Tibial artery (tissue), 4 donors: Measurements from ENCODE around the gene SLCO3A1.

Source experiments
- DNase-seq, 2 donors: peaks; one replicate each; pipeline ENCODE4 v3.0.0-alpha.2; 2019
- H3K27ac ChIP-seq, 2 donors: fragments of 200-600 bp; sonication (generic) in 1 of 2; 1 replicate in 1 of 2; 2 replicates in 1 of 2; pipeline ENCODE4 v1.5.1; 2018 to 2019; ENCODE audit warnings: mild to moderate bottlenecking in 1 of 2
- H3K27me3 ChIP-seq, 2 donors: fragments of 200-600 bp; sonication (generic) in 1 of 2; one replicate each; pipeline versions ENCODE4 v1.5.1 to v1.6.0; 2016 to 2019
- H3K36me3 ChIP-seq, 3 donors: fragments of 200-600 bp; sonication (generic) in 2 of 3; one replicate each; pipeline ENCODE4 v1.5.1; 2016 to 2019; ENCODE audit warnings: mild to moderate bottlenecking in 2 of 3
- H3K4me1 ChIP-seq, 4 donors: fragments of 200-600 bp; sonication (generic) in 2 of 4; 1 replicate in 3 of 4; 2 replicates in 1 of 4; pipeline ENCODE4 v1.5.1; 2016 to 2019
- H3K4me3 ChIP-seq, 2 donors: fragments of 200-600 bp; sonication (generic) in 1 of 2; 1 replicate in 1 of 2; 2 replicates in 1 of 2; pipeline ENCODE4 v1.5.1; 2018 to 2019; ENCODE audit warnings: mild to moderate bottlenecking in 2 of 2
- H3K9me3 ChIP-seq, 3 donors: fragments of 200-600 bp; sonication (generic) in 1 of 3; one replicate each; pipeline ENCODE4 v1.5.1; 2016 to 2019
- intact Hi-C: fragments of 100-400 bp; cut with DNase I; formaldehyde crosslinking; loops from one replicate; pipeline ENCODE4 v1.15.0; 2023; ENCODE audit warnings: low total_unique reads
- TF ChIP-seq, protein P1 (sequence below), 2 experiments: fragments of 200-600 bp in 1 of 2; fragments of 450-650 bp in 1 of 2; IDR thresholded peaks; one replicate each; pipeline ENCODE4 v1.5.1; 2017 to 2019; ENCODE audit warnings: antibody characterized with exemption in 2 of 2, mild to moderate bottlenecking in 1 of 2, moderate library complexity in 1 of 2

The SLCO3A1 gene

DNA sequence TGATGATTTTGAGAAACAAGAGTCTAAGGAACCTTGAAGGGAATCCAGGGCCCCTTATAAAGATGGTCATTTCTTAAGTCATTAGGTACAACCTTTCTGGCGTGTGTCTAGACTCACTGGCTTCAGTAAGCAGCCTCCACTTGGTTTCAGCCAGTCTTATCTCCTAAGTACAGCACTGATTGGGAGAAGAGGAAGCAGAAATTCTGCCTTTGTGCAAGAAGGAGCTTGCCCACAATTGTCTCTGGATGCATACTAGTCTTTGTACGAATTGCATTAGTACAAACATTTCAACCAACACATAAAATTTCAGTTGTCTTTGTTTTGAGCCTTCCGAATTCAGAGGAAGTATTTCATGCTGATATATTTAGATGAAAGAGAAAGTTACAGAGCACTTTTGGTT lies 139.4 kb downstream of the SLCO3A1 start:
- no peak overlapping the region for H3K4me3 ChIP-seq
- H3K4me1 ChIP-seq: peaks cover 0 to 22% (median 8%) of the 10 kb centered on the region in 4 donors
- H3K9me3 ChIP-seq: no peaks in the 10 kb centered on the region
- intact Hi-C loops: no loop called here
- no peaks in the 10 kb centered on the region for H3K36me3 ChIP-seq
- no peaks in the 10 kb centered on the region for H3K27me3 ChIP-seq
- no peak for DNase-seq
- no peak overlapping the region for H3K27ac ChIP-seq
- TF ChIP-seq, protein P1, sequence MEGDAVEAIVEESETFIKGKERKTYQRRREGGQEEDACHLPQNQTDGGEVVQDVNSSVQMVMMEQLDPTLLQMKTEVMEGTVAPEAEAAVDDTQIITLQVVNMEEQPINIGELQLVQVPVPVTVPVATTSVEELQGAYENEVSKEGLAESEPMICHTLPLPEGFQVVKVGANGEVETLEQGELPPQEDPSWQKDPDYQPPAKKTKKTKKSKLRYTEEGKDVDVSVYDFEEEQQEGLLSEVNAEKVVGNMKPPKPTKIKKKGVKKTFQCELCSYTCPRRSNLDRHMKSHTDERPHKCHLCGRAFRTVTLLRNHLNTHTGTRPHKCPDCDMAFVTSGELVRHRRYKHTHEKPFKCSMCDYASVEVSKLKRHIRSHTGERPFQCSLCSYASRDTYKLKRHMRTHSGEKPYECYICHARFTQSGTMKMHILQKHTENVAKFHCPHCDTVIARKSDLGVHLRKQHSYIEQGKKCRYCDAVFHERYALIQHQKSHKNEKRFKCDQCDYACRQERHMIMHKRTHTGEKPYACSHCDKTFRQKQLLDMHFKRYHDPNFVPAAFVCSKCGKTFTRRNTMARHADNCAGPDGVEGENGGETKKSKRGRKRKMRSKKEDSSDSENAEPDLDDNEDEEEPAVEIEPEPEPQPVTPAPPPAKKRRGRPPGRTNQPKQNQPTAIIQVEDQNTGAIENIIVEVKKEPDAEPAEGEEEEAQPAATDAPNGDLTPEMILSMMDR (IDR thresholded peaks at IDR 0.05): no peak

DNA sequence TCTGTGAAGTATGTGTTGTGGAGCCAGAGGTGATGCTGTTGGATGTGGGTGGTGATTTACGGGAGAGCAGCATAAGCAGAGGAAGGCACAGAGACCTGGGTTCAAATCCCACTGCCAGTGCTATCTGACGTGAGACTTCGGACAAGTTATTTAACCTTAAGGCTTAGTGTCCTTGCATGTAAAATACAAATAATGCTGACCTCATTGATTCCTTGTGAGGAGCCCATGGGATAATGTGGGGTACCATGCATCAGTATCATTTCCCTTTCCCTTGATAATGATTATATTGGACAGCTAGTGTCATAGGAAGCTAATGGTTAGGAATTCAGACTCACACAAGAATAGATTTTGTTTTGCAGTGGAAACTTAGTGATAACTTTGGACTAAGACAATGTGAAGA lies 141.6 kb downstream of the SLCO3A1 start:
- TF ChIP-seq, protein P1 (IDR thresholded peaks at IDR 0.05): no peak
- Histone ChIP-seq H3K9me3 (no peaks in the 10 kb centered on the region), H3K4me3 (no peak overlapping the region), H3K27me3 (no peaks in the 10 kb centered on the region), H3K36me3 (no peaks in the 10 kb centered on the region), H3K27ac (no peak overlapping the region), H3K4me1 (peaks cover 0 to 12% (median 7%) of the 10 kb centered on the region in 4 donors)
- intact Hi-C loops: no loop called here
- no peak for DNase-seq

DNA sequence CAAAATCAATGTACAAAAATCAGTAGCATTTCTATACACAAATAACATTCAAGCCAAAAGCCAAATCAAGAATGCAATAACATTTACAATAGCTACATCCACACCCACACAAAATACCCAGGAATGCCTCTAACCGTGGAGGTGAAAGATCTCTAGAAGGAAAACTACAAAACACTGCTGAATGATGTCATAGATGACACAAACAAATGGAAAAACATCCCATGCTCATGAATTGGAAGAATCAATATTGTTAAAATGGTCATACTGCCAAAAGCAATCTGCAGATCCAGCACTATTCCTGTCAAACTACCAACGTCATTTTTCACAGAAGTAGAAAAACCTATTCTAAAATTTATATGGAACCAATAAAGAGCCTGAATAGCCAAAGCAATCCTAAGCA lies 143.7 kb downstream of the SLCO3A1 start:
- TF ChIP-seq, protein P1 (IDR thresholded peaks at IDR 0.05): no peak
- Histone ChIP-seq H3K36me3 (no peaks in the 10 kb centered on the region), H3K27me3 (no peaks in the 10 kb centered on the region), H3K9me3 (no peaks in the 10 kb centered on the region), H3K27ac (no peak overlapping the region), H3K4me3 (no peak overlapping the region), H3K4me1 (no peaks in the 10 kb centered on the region)
- DNase-seq: no peak
- intact Hi-C loops: no loop called here

- Histone ChIP-seq H3K27ac (no peak overlapping the region), H3K4me1 (no peaks in the 10 kb centered on the region), H3K9me3 (no peaks in the 10 kb centered on the region), H3K4me3 (no peak overlapping the region), H3K27me3 (no peaks in the 10 kb centered on the region), H3K36me3 (no peaks in the 10 kb centered on the region)
- TF ChIP-seq, protein P1 (IDR thresholded peaks at IDR 0.05): no peak
- no peak for DNase-seq
- intact Hi-C loops: no loop called here
Measured at GRCh38 chr15:92000709-92001108, 147.2 kb downstream of the SLCO3A1 start.

- Histone ChIP-seq H3K27ac (no peak overlapping the region), H3K4me3 (no peak overlapping the region), H3K27me3 (no peaks in the 10 kb centered on the region), H3K36me3 (no peaks in the 10 kb centered on the region), H3K4me1 (no peaks in the 10 kb centered on the region), H3K9me3 (no peaks in the 10 kb centered on the region)
- TF ChIP-seq, protein P1 (IDR thresholded peaks at IDR 0.05): no peak
- no peak for DNase-seq
- intact Hi-C loops: no loop called here
Measured at GRCh38 chr15:92001307-92001706, 147.8 kb downstream of the SLCO3A1 start.

GRCh38 chr15:92002666-92003065 lies 149.2 kb downstream of the SLCO3A1 start:
- TF ChIP-seq, protein P1 (IDR thresholded peaks at IDR 0.05): no peak
- Histone ChIP-seq H3K27ac (no peak overlapping the region), H3K4me1 (no peaks in the 10 kb centered on the region), H3K4me3 (no peak overlapping the region), H3K27me3 (no peaks in the 10 kb centered on the region), H3K9me3 (no peaks in the 10 kb centered on the region), H3K36me3 (no peaks in the 10 kb centered on the region)
- no peak for DNase-seq
- intact Hi-C loops: no loop called here
